Right lobe of liver (tissue), 6 donors: ENCODE results near the gene COL16A1. TPM values are rescaled to one million over a fixed set of nuclear protein-coding genes. Genes with fewer than 3 reads are reported as not detected.

Experiments used
- ATAC-seq, 4 donors: fragments of 200-7000 bp; cut with Tn5 transposase; one replicate each; pipeline ENCODE4 v1.9.1; 2020; ENCODE audit warnings: mild to moderate bottlenecking in 4 of 4, moderate library complexity in 4 of 4
- DNase-seq, 3 donors: peaks; one replicate each; pipeline ENCODE4 v3.0.0-alpha.2; 2020
- H3K27ac ChIP-seq, 3 donors: fragments of 200-600 bp; one replicate each; pipeline ENCODE4 v1.8.0; 2022
- H3K27me3 ChIP-seq, 2 donors: fragments of 200-600 bp; one replicate each; pipeline ENCODE4 v1.8.0; 2022
- H3K36me3 ChIP-seq, 4 donors: fragments of 200-600 bp; sonication (generic) in 1 of 4; one replicate each; pipeline versions ENCODE4 v1.5.1 to v1.8.0; 2017 to 2022; ENCODE audit warnings: control low read depth in 1 of 4
- H3K4me1 ChIP-seq, 4 donors: fragments of 200-600 bp; sonication (generic) in 1 of 4; one replicate each; pipeline versions ENCODE4 v1.5.1 to v1.8.0; 2017 to 2022; ENCODE audit warnings: control low read depth in 1 of 4
- H3K4me3 ChIP-seq, 3 donors: fragments of 200-600 bp; one replicate each; pipeline ENCODE4 v1.8.0; 2022
- H3K9me3 ChIP-seq, 4 donors: fragments of 200-600 bp; sonication (generic) in 1 of 4; one replicate each; pipeline versions ENCODE4 v1.5.1 to v1.8.0; 2017 to 2022; ENCODE audit warnings: control low read depth in 1 of 4
- CTCF ChIP-seq, 4 donors: fragments of 200-600 bp in 3 of 4; fragments of 450-650 bp in 1 of 4; IDR thresholded peaks; one replicate each; pipeline versions ENCODE4 v1.5.1 to v1.8.0; 2016 to 2022; ENCODE audit warnings: antibody characterized with exemption in 4 of 4, mild to moderate bottlenecking in 2 of 4
- POLR2A ChIP-seq: fragments of 450-650 bp; IDR thresholded peaks from one replicate; pipeline ENCODE4 v1.6.1; 2017; ENCODE audit warnings: antibody characterized with exemption, mild to moderate bottlenecking
- WGBS: methylation state at CpG from one replicate; pipeline ENCODE4 v1.1.6; 2018; ENCODE audit warnings: low coverage, low lambda C conversion rate; ENCODE audit not compliant: insufficient coverage; ENCODE audit errors: missing lambda C conversion rate; 5-methylcytosine and 5-hydroxymethylcytosine counted together
- intact Hi-C, 2 donors: fragments of 100-400 bp; cut with DNase I; formaldehyde crosslinking; loops; one replicate each; pipeline versions ENCODE4 v1.11.2 to v1.14.1; 2022
- total RNA-seq, 6 experiments: library from RNA; depleted of rRNA in 2 of 6; stranded (reverse); fragments of >200 nt in 2 of 6; fragmentation: NEBNext Ultra II Directional in 3 of 6; extraction: Animal tissue kit (Norgen Biotek cat#: 25700) in 3 of 6; gene quantifications; one replicate each; pipeline versions ENCODE4 v1.1.0 to v1.2.4, GENCODE V29; 2016 to 2023
- donor health status: DM: no; HTN: yes; CAD: no.
- donor health status: DM: no; HTN: no; CAD: no.
- donor health status: DM: no; HTN: no; CAD: no.
- donor health status: DM: no; HTN: yes; CAD: no.
- donor health status: DM: no; HTN: yes; CAD: no.

COL16A1 gene
- total RNA-seq, 6 experiments from 2014 or later: 0.73 to 3.5 (median 1.9) TPM

GRCh38 chr1:31734582-31735107 lies 30.8 kb upstream of the COL16A1 start:
- 48% methylated on average over 3 of the region's 7 CpGs for WGBS
- Histone ChIP-seq H3K27me3 (no peaks in the 10 kb centered on the region), H3K27ac (no peak overlapping the region), H3K4me1 (no peaks in the 10 kb centered on the region), H3K4me3 (no peak overlapping the region), H3K36me3 (no peaks in the 10 kb centered on the region), H3K9me3 (no peaks in the 10 kb centered on the region)
- intact Hi-C loops: no loop called here
- ATAC-seq (no peak), DNase-seq (no peak)
- TF ChIP-seq CTCF (IDR thresholded peaks at IDR 0.05) (no peak), POLR2A (no peak)

- H3K36me3 ChIP-seq: no peaks in the 10 kb centered on the region
- no peaks in the 10 kb centered on the region for H3K27me3 ChIP-seq
- H3K9me3 ChIP-seq: no peaks in the 10 kb centered on the region
- 66% methylated on average over 8 of the region's 19 CpGs for WGBS
- no peak for TF ChIP-seq POLR2A
- no peak for TF ChIP-seq CTCF (IDR thresholded peaks at IDR 0.05)
- H3K4me3 ChIP-seq: no peak overlapping the region
- ATAC-seq (peak in 1 of 4 donors; percentile 13), DNase-seq (no peak)
- no peaks in the 10 kb centered on the region for H3K4me1 ChIP-seq
- H3K27ac ChIP-seq: no peak overlapping the region
- intact Hi-C loops: no loop called here
These were observed 29.8 kb upstream of the COL16A1 start for GRCh38 chr1:31733389-31734219.

GRCh38 chr1:31732751-31733289 lies 29.0 kb upstream of the COL16A1 start:
- H3K9me3 ChIP-seq: no peaks in the 10 kb centered on the region
- no peaks in the 10 kb centered on the region for H3K27me3 ChIP-seq
- no peak for TF ChIP-seq POLR2A
- no peak for TF ChIP-seq CTCF (IDR thresholded peaks at IDR 0.05)
- H3K4me1 ChIP-seq: no peaks in the 10 kb centered on the region
- DNase-seq: no peak
- H3K4me3 ChIP-seq: no peak overlapping the region
- H3K27ac ChIP-seq: no peak overlapping the region
- intact Hi-C loops: no loop called here
- ATAC-seq: no peak
- H3K36me3 ChIP-seq: no peaks in the 10 kb centered on the region
- WGBS: 75% methylated on average over 1 of the region's 18 CpGs

DNA sequence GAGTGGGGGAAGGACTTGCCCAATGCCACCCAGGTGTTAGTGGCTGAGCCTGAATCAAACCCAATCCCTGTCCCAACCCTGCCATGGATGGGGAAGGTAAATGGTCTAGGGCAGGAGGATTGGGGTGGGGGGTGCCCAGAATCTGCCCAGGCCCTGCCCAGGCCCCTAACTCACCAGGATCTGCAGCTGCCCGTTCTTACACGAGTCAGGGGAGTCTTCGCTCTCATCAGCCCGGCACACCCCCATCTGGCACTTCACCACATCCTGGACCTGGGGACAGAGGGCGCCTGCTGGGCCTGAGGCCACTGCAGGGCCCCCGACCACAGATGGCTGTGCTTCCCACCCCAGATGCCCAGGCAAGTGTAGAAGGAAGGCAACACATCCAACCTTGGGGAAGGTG lies 28.5 kb upstream of the COL16A1 start:
- ATAC-seq: no peak
- no peaks in the 10 kb centered on the region for H3K9me3 ChIP-seq
- H3K4me3 ChIP-seq: no peak overlapping the region
- no peak for TF ChIP-seq CTCF (IDR thresholded peaks at IDR 0.05)
- no peak for TF ChIP-seq POLR2A
- no CpG with 5 or more reads among the region's 6 CpGs for WGBS
- no peak overlapping the region for H3K27ac ChIP-seq
- H3K27me3 ChIP-seq: no peaks in the 10 kb centered on the region
- DNase-seq: no peak
- H3K4me1 ChIP-seq: no peaks in the 10 kb centered on the region
- H3K36me3 ChIP-seq: no peaks in the 10 kb centered on the region
- intact Hi-C loops: no loop called here
